IMR-90 (cell line): ENCODE results near the gene SPRY1.

Experiments
- BHLHE40 ChIP-seq: fragments of 150-350 bp; IDR thresholded peaks from 2 replicates; pipeline ENCODE4 v1.6.1; 2016; ENCODE audit warnings: mild to moderate bottlenecking, low read depth, low read length
- MAZ ChIP-seq: IDR thresholded peaks from 2 replicates; pipeline ENCODE4 v1.6.1; 2012; ENCODE audit warnings: low read depth, mild to moderate bottlenecking, low read length, improper control_type of control experiment, moderate library complexity, borderline replicate concordance
- POLR2A ChIP-seq: IDR thresholded peaks from 2 replicates; pipeline ENCODE4 v1.6.1; 2012; ENCODE audit warnings: mild to moderate bottlenecking, low read depth, low read length
- RAD21 ChIP-seq: IDR thresholded peaks from 2 replicates; pipeline ENCODE4 v1.6.1; 2012; ENCODE audit warnings: low read length, improper control_type of control experiment
- RFX5 ChIP-seq: IDR thresholded peaks from 2 replicates; pipeline ENCODE4 v1.8.0; 2012; ENCODE audit warnings: low read depth, mild to moderate bottlenecking, low read length, moderate library complexity
- SMC3 ChIP-seq: fragments of 150-350 bp; IDR thresholded peaks from 2 replicates; pipeline ENCODE4 v1.6.1; 2016; ENCODE audit warnings: low read depth, mild to moderate bottlenecking, antibody characterized with exemption, low read length, moderate library complexity
- TF ChIP-seq, protein P1 (sequence below): conservative IDR thresholded peaks from 2 replicates; pipeline ENCODE4 v1.5.1; 2012; ENCODE audit warnings: mild to moderate bottlenecking, low read depth, low read length, improper control_type of control experiment

GRCh38 chr4:123419885-123420755 lies 23.5 kb downstream of the SPRY1 start:
- TF ChIP-seq RFX5, result no peak
- TF ChIP-seq MAZ, result no peak
- TF ChIP-seq, protein P1, sequence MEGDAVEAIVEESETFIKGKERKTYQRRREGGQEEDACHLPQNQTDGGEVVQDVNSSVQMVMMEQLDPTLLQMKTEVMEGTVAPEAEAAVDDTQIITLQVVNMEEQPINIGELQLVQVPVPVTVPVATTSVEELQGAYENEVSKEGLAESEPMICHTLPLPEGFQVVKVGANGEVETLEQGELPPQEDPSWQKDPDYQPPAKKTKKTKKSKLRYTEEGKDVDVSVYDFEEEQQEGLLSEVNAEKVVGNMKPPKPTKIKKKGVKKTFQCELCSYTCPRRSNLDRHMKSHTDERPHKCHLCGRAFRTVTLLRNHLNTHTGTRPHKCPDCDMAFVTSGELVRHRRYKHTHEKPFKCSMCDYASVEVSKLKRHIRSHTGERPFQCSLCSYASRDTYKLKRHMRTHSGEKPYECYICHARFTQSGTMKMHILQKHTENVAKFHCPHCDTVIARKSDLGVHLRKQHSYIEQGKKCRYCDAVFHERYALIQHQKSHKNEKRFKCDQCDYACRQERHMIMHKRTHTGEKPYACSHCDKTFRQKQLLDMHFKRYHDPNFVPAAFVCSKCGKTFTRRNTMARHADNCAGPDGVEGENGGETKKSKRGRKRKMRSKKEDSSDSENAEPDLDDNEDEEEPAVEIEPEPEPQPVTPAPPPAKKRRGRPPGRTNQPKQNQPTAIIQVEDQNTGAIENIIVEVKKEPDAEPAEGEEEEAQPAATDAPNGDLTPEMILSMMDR, result no peak
- no peak for TF ChIP-seq RAD21
- no peak for TF ChIP-seq BHLHE40
- no peak for TF ChIP-seq SMC3
- no peak for TF ChIP-seq POLR2A
